ENCODE data around the gene CPSF6. TPM values are rescaled to one million over a fixed set of nuclear protein-coding genes. Genes with fewer than 3 reads are reported as not detected.

Gene CPSF6
- total and polyA plus RNA-seq, 3 experiments from 2014 or later, result 52.5 to 114 (median 113) TPM

DNA sequence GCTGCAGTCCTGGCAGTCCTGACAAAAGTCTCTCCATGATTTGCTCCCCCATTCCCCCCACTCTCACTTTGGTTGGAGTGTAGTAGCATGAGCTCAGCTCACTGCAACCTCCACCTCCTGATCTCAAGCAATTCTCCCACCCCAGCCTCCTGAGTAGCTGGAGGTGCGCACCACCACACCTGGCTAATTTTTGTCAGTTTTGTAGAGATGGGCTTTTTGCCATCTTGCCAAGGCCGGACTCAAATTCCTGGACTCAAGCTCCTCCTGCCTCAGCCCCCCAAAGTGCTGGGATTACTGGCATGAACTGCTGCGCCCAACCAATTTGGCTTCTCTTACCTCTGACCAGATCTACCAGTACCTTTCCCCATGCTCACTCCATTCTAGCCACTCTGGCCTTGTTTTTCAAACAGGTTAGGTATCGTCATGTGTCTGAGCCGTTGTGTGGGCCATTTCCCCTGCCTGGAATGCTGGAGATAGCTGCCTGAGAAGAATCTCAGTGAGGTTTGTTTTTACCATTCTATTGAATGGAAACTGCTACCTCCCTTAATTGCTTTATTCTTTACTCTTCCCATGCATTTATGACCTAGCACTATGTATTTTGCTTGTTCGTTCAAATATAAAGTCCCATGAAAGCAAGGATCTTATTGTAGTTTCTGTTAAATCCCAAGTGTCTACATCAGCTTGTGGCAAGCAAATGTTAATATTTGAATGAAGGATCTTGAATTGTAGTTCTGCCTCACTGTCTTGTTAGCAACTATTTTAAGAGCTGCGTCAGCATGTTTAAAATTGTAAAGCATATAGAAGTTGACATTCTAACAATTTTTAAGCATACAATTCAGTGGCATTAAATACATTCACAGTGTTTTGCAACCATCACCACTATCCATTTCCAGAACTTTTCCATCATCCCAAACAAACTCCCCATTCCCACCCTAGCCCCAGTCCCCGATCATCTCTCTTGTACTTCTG is 39.7 kb downstream of the CPSF6 start:
- peaks cover 24% of the 10 kb centered on the region for H3K4me1 ChIP-seq (ENCODE audit: insufficient read depth, low read length)
- Mint-ChIP-seq H3K9me3 (no peaks in the 10 kb centered on the region), H3K36me3 (no peaks in the 10 kb centered on the region), H3K27ac (peak overlapping the region in 2 of 8 donors; percentile 38 to 81), H3K4me1 (peaks cover 32 to 60% (median 51%) of the 10 kb centered on the region in 3 donors), H3K4me3 (no peak overlapping the region), H3K27me3 (no peaks in the 10 kb centered on the region)
- ChIA-PET POLR2A (no interaction called here), CTCF (no interaction called here)
- no peaks in the 10 kb centered on the region for H3K36me3 ChIP-seq (ENCODE audit: insufficient read depth, low read length)
- no peaks in the 10 kb centered on the region for H3K27me3 ChIP-seq (ENCODE audit: insufficient read depth, low read length, poor library complexity, severe bottlenecking)
- no peak for DNase-seq
- H3K4me3 ChIP-seq (ENCODE audit: low read length), result no peak overlapping the region
- H3K9me3 ChIP-seq (ENCODE audit: low read length), result no peaks in the 10 kb centered on the region
- no peak overlapping the region for H3K27ac ChIP-seq (ENCODE audit: low read depth, low read length)

DNA sequence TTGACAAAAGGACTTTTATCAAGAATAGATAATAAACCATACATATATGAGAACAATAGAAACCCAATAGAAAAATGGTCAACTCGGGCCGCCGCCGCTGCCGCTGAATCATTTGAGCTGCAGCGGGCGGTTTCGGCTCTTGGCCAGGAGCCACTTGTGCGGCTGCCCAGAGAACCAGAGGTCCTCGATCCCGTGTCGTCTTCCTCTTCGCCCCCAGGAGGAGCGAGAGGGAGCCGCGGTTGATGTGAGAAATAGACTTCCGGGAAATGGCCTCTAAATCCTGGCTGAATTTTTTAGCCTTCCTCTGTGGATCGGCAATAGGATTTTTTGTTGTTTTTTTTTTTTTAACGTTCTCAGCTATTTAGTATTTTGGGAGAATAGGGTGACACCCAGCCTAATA is 44.8 kb downstream of the CPSF6 start:
- no peaks in the 10 kb centered on the region for H3K36me3 Mint-ChIP-seq
- H3K4me1 Mint-ChIP-seq, result peaks cover 15 to 27% (median 24%) of the 10 kb centered on the region in 3 donors
- Histone ChIP-seq H3K9me3 (ENCODE audit: low read length) (no peaks in the 10 kb centered on the region), H3K27ac (ENCODE audit: low read depth, low read length) (no peak overlapping the region), H3K36me3 (ENCODE audit: insufficient read depth, low read length) (no peaks in the 10 kb centered on the region), H3K4me1 (ENCODE audit: insufficient read depth, low read length) (peaks cover 13% of the 10 kb centered on the region), H3K27me3 (ENCODE audit: insufficient read depth, low read length, poor library complexity, severe bottlenecking) (no peaks in the 10 kb centered on the region), H3K4me3 (ENCODE audit: low read length) (peak overlapping the region; percentile 35)
- H3K27me3 Mint-ChIP-seq, result peaks cover 6% of the 10 kb centered on the region in 2 donors
- DNase-seq, result peak in 4 of 5 donors; percentile 2 to 50 (median 12)
- POLR2A ChIA-PET, result no interaction called here
- H3K4me3 Mint-ChIP-seq, result peak overlapping the region; percentile 32 to 83 (median 61)
- CTCF ChIA-PET, result interaction anchor here (1.3 to 1.8 kb wide), 2 partner anchors 9 to 47 kb away, joined by 3 to 5 read pairs; no protein-coding TSS in a partner anchor
- H3K27ac Mint-ChIP-seq, result no peak overlapping the region
- H3K9me3 Mint-ChIP-seq, result no peaks in the 10 kb centered on the region

DNA sequence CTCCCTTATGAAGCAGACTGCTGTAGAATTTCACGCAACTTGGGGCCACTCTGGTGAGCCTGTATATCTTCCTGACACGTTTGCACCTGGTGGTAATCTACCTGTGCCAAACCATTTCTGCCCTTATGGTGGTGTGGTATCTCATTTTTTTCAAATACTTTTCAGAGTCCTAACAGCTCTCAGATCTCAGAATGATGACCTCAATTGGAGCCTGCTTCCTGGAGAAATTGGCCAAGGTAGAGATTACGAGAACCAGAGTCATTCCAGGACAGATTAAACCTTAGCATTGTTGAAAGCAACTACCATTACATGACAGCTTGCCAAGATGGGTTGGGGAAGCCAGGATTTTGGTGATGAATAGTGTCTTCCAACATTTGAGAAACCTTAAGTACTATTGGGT is 48.2 kb downstream of the CPSF6 start:
- H3K9me3 Mint-ChIP-seq, result no peaks in the 10 kb centered on the region
- H3K27ac Mint-ChIP-seq, result no peak overlapping the region
- no peak for DNase-seq
- peaks cover 10% of the 10 kb centered on the region for H3K27me3 ChIP-seq (ENCODE audit: insufficient read depth, low read length, poor library complexity, severe bottlenecking)
- ChIA-PET CTCF (no interaction called here), POLR2A (interaction anchor here (0.6 kb wide), 1 partner anchor 12 kb away, joined by 7 read pairs; no protein-coding TSS in a partner anchor)
- H3K27me3 Mint-ChIP-seq, result peaks cover 16 to 23% of the 10 kb centered on the region in 2 donors
- peaks cover 19 to 26% (median 25%) of the 10 kb centered on the region in 3 donors for H3K4me1 Mint-ChIP-seq
- H3K4me3 Mint-ChIP-seq, result no peak overlapping the region
- no peaks in the 10 kb centered on the region for H3K36me3 Mint-ChIP-seq
- H3K9me3 ChIP-seq (ENCODE audit: low read length), result no peaks in the 10 kb centered on the region
- H3K4me3 ChIP-seq (ENCODE audit: low read length), result no peak overlapping the region
- peaks cover 17% of the 10 kb centered on the region for H3K4me1 ChIP-seq (ENCODE audit: insufficient read depth, low read length)
- H3K36me3 ChIP-seq (ENCODE audit: insufficient read depth, low read length), result no peaks in the 10 kb centered on the region
- no peak overlapping the region for H3K27ac ChIP-seq (ENCODE audit: low read depth, low read length)

DNA sequence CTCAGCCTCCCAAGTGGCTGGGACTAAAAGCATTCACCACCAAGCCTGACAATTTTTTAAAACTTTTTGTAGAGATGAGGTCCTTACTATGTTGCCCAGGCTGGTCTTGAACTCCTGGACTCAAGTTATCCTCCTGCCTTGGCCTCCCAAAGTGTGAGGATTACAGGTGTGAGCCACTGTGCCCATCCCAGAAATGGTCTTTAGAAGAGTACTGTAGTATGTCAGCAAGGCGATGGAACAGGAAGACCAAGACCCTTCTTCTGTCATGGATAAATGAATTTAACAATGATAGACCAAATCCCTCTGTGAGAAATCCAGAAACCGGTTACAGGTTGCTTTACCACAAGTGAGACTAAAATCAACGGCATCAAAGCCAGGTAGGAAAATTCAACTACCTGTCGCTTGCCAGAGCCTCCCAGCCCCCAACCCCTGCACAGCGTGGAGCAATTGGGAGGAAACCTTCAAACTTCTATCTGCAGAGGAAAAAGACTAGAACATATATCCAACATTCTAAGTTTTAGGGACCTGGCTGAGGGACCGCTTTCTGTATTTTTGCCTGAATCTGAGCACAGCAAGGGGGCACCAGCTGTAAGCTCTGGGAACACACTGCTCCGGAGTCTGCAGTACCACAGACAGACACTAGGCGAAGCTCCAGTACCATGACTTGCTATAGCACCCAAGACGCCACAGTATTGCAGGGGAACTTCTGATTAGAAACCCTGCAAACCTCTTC is 51.3 kb downstream of the CPSF6 start:
- Histone ChIP-seq H3K4me3 (ENCODE audit: low read length) (no peak overlapping the region), H3K27ac (ENCODE audit: low read depth, low read length) (no peak overlapping the region), H3K36me3 (ENCODE audit: insufficient read depth, low read length) (no peaks in the 10 kb centered on the region), H3K27me3 (ENCODE audit: insufficient read depth, low read length, poor library complexity, severe bottlenecking) (peaks cover 10% of the 10 kb centered on the region), H3K4me1 (ENCODE audit: insufficient read depth, low read length) (peaks cover 4% of the 10 kb centered on the region), H3K9me3 (ENCODE audit: low read length) (no peaks in the 10 kb centered on the region)
- peak; percentile 58 to 84 (median 65) for DNase-seq
- Mint-ChIP-seq H3K27me3 (peaks cover 18 to 44% of the 10 kb centered on the region in 2 donors), H3K36me3 (no peaks in the 10 kb centered on the region), H3K4me1 (peaks cover 4 to 6% (median 5%) of the 10 kb centered on the region in 3 donors), H3K9me3 (no peaks in the 10 kb centered on the region), H3K4me3 (no peak overlapping the region), H3K27ac (peak overlapping the region in 1 of 8 donors; percentile 43)
- ChIA-PET POLR2A (interaction anchor here (1.1 kb wide), 1 partner anchor 40 kb away, joined by 8 read pairs; no protein-coding TSS in a partner anchor), CTCF (interaction anchor here (0.6 to 2.0 kb wide), 19 partner anchors 9 to 350 kb away, joined by 3 to 15 read pairs (median 4); no protein-coding TSS in a partner anchor)

DNA sequence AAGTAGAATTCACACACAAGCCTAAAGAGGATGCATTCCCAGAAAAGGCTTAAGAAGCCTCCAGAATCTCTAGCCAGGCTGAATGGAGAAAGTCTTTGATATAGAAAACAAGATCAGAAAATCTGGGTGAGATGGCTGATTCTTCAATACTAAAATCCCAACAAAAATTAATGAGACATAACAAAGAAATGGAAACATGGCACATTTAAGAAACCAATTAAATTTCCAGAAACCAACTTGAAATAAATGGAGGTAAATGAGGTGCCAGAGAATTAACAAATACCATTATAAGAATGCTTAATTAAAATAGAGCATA is 51.9 kb downstream of the CPSF6 start:
- ChIA-PET POLR2A (interaction anchor here (1.1 kb wide), 1 partner anchor 39 kb away, joined by 8 read pairs; no protein-coding TSS in a partner anchor), CTCF (interaction anchor here (1.0 to 2.0 kb wide), 16 partner anchors 8 to 348 kb away, joined by 3 to 15 read pairs (median 4); no protein-coding TSS in a partner anchor)
- Mint-ChIP-seq H3K36me3 (no peaks in the 10 kb centered on the region), H3K9me3 (no peaks in the 10 kb centered on the region), H3K4me3 (no peak overlapping the region), H3K27ac (no peak overlapping the region), H3K4me1 (peaks cover 4 to 6% (median 5%) of the 10 kb centered on the region in 3 donors), H3K27me3 (peaks cover 18 to 49% of the 10 kb centered on the region in 2 donors)
- Histone ChIP-seq H3K4me1 (ENCODE audit: insufficient read depth, low read length) (peaks cover 4% of the 10 kb centered on the region), H3K27me3 (ENCODE audit: insufficient read depth, low read length, poor library complexity, severe bottlenecking) (peaks cover 10% of the 10 kb centered on the region), H3K36me3 (ENCODE audit: insufficient read depth, low read length) (no peaks in the 10 kb centered on the region), H3K27ac (ENCODE audit: low read depth, low read length) (no peak overlapping the region), H3K9me3 (ENCODE audit: low read length) (no peaks in the 10 kb centered on the region), H3K4me3 (ENCODE audit: low read length) (no peak overlapping the region)
- DNase-seq, result no peak

DNA sequence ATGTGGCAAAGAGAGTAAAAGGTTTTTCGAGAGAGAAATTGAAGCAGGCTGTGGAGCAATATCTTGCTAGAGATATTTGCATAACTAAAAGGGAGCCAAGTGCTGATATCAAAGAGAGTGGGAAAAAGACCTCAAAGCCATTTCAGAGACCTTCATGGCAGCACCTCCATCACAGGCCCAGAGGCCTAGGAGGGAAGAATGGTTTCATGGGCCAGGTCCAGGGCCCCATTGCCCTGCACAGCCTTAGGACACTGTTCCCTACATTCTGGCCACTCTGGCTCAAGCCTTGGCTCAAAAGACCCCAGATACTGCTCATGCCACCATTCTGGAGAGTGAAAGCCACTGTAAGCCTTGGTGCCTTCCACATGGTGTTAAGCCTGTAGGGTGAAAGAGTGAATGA is 58.8 kb downstream of the CPSF6 start:
- H3K27me3 ChIP-seq (ENCODE audit: insufficient read depth, low read length, poor library complexity, severe bottlenecking), result no peaks in the 10 kb centered on the region
- H3K9me3 Mint-ChIP-seq, result no peaks in the 10 kb centered on the region
- H3K4me3 ChIP-seq (ENCODE audit: low read length), result no peak overlapping the region
- peaks cover 4 to 28% of the 10 kb centered on the region in 2 donors for H3K27me3 Mint-ChIP-seq
- no peaks in the 10 kb centered on the region for H3K36me3 ChIP-seq (ENCODE audit: insufficient read depth, low read length)
- H3K36me3 Mint-ChIP-seq, result peaks cover 0 to 6% (median 0%) of the 10 kb centered on the region in 3 donors
- H3K27ac Mint-ChIP-seq, result no peak overlapping the region
- H3K27ac ChIP-seq (ENCODE audit: low read depth, low read length), result no peak overlapping the region
- CTCF ChIA-PET, result interaction anchor here (1.3 kb wide), 1 partner anchor 272 kb away, joined by 3 read pairs; no protein-coding TSS in a partner anchor
- H3K4me1 Mint-ChIP-seq, result no peaks in the 10 kb centered on the region
- H3K4me1 ChIP-seq (ENCODE audit: insufficient read depth, low read length), result no peaks in the 10 kb centered on the region
- no peak overlapping the region for H3K4me3 Mint-ChIP-seq
- no peaks in the 10 kb centered on the region for H3K9me3 ChIP-seq (ENCODE audit: low read length)
- POLR2A ChIA-PET, result no interaction called here
- no peak for DNase-seq

DNA sequence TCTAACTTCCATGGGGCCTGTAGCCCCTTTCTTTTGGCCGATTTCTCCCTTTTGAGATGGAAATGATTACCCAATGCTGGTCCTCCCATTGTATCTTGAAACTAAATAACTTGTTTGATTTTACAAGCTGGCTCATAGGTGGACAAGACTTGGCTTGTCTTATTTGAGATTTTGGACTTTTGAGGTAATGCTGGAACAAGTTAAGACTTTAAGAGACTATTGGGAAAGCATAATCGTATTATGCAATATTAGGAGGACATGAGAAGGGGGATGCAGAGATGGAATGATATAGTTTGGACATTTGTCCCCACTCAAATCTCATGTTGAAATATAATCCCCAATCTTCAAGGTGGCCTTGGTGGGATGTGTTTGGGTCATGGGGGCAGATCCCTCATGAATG is 59.6 kb downstream of the CPSF6 start:
- Mint-ChIP-seq H3K9me3 (no peaks in the 10 kb centered on the region), H3K4me1 (no peaks in the 10 kb centered on the region), H3K36me3 (peaks cover 0 to 6% (median 0%) of the 10 kb centered on the region in 3 donors), H3K27ac (no peak overlapping the region), H3K4me3 (no peak overlapping the region), H3K27me3 (peaks cover 4 to 21% of the 10 kb centered on the region in 2 donors)
- POLR2A ChIA-PET, result no interaction called here
- Histone ChIP-seq H3K4me3 (ENCODE audit: low read length) (no peak overlapping the region), H3K4me1 (ENCODE audit: insufficient read depth, low read length) (no peaks in the 10 kb centered on the region), H3K27me3 (ENCODE audit: insufficient read depth, low read length, poor library complexity, severe bottlenecking) (no peaks in the 10 kb centered on the region), H3K27ac (ENCODE audit: low read depth, low read length) (no peak overlapping the region), H3K36me3 (ENCODE audit: insufficient read depth, low read length) (no peaks in the 10 kb centered on the region), H3K9me3 (ENCODE audit: low read length) (no peaks in the 10 kb centered on the region)
- no peak for DNase-seq
- CTCF ChIA-PET, result interaction anchor here (1.8 kb wide), 1 partner anchor 8 kb away, joined by 5 read pairs; no protein-coding TSS in a partner anchor

All from CD8-positive, alpha-beta memory T cell (primary cell).